PC-3 (cell line): ENCODE results near the gene LDHD. TPM values are rescaled to one million over a fixed set of nuclear protein-coding genes. Genes with fewer than 3 reads are reported as not detected.

Experiments used
- ATAC-seq: fragments of 200-7000 bp; cut with Tn5 transposase; 2 replicates; pipeline ENCODE4 v1.9.1; 2020; ENCODE audit warnings: mild to moderate bottlenecking, moderate library complexity
- BruUV-seq: library from RNA; stranded (reverse); fragments of 400-500 nt; replicated peaks from 2 replicates; lab custom pipeline; 2021; lab: Mats Ljungman, UMichigan
- CTCF ChIA-PET: fragments of 300-600 bp; sonication (Branson Sonifier 250); formaldehyde crosslinking; loops from one replicate; lab custom pipeline; 2022; ENCODE audit warnings: antibody characterized with exemption; lab: Charles Lee
- POLR2A ChIA-PET: fragments of 300-600 bp; sonication (Branson Sonifier 250); formaldehyde crosslinking; loops from one replicate; lab custom pipeline; 2022; ENCODE audit warnings: antibody characterized with exemption; ENCODE audit not compliant: unreplicated experiment; lab: Charles Lee
- DNase-seq: peaks from one replicate; pipeline ENCODE4 v3.0.0-alpha.2; 2015
- H2AFZ ChIP-seq: fragments of 300-600 bp; sonication (generic); 2 replicates; pipeline ENCODE4 v1.6.0; 2016; ENCODE audit warnings: antibody characterized with exemption, low read length
- H3F3A ChIP-seq: fragments of 300-600 bp; sonication (generic); one replicate; pipeline ENCODE4 v1.6.0; 2017; ENCODE audit warnings: antibody characterized with exemption, low read length, control low read depth, mild to moderate bottlenecking; ENCODE audit not compliant: unreplicated experiment
- H3K27ac ChIP-seq: fragments of 300-600 bp; sonication (generic); 2 replicates; pipeline ENCODE4 v1.5.1; 2016; ENCODE audit warnings: mild to moderate bottlenecking, low read length
- H3K27me3 ChIP-seq: fragments of 300-600 bp; sonication (generic); 2 replicates; pipeline ENCODE4 v1.6.1; 2016; ENCODE audit warnings: low read length, mixed read lengths
- H3K36me3 ChIP-seq: fragments of 300-600 bp; sonication (generic); 2 replicates; pipeline ENCODE4 v1.6.1; 2016; ENCODE audit warnings: low read depth, mixed run types, low read length, mixed read lengths
- H3K4me1 ChIP-seq: fragments of 300-600 bp; sonication (generic); 2 replicates; pipeline ENCODE4 v1.5.1; 2016; ENCODE audit warnings: low read length; ENCODE audit not compliant: insufficient read depth
- H3K4me2 ChIP-seq: fragments of 300-600 bp; sonication (generic); 2 replicates; pipeline ENCODE4 v1.6.0; 2016; ENCODE audit warnings: low read length
- H3K4me3 ChIP-seq: fragments of 300-600 bp; sonication (generic); 2 replicates; pipeline ENCODE4 v1.5.1; 2016; ENCODE audit warnings: mild to moderate bottlenecking, low read length, mixed read lengths
- H3K79me2 ChIP-seq: fragments of 300-600 bp; sonication (generic); 2 replicates; pipeline ENCODE4 v1.6.1; 2017; ENCODE audit warnings: low read length, mixed read lengths
- H3K9ac ChIP-seq: fragments of 300-600 bp; sonication (generic); 2 replicates; pipeline ENCODE4 v1.6.0; 2016; ENCODE audit warnings: mild to moderate bottlenecking, low read length
- H3K9me2 ChIP-seq: fragments of 300-600 bp; sonication (generic); replicated peaks from 2 replicates; pipeline ENCODE4 v1.6.1; 2016; ENCODE audit warnings: mixed run types, low read length, mixed read lengths
- H3K9me3 ChIP-seq: fragments of 300-600 bp; sonication (generic); 2 replicates; pipeline ENCODE4 v1.6.1; 2016; ENCODE audit warnings: low read length, mixed read lengths
- H4K20me1 ChIP-seq: fragments of 300-600 bp; sonication (generic); 2 replicates; pipeline ENCODE4 v1.6.1; 2016; ENCODE audit warnings: low read length, mixed read lengths
- EZH2 ChIP-seq: fragments of 300-600 bp; sonication (generic); IDR thresholded peaks from one replicate; pipeline ENCODE4 v1.6.1; 2017; ENCODE audit warnings: antibody characterized with exemption, mild to moderate bottlenecking, low read length; ENCODE audit not compliant: unreplicated experiment
- EZH2phosphoT487 ChIP-seq: fragments of 300-600 bp; sonication (generic); IDR thresholded peaks from 2 replicates; pipeline ENCODE4 v1.6.1; 2018; ENCODE audit warnings: mild to moderate bottlenecking, antibody characterized with exemption, low read length, borderline replicate concordance
- intact Hi-C: fragments of 100-400 bp; cut with micrococcal nuclease; formaldehyde crosslinking; loops from 2 replicates; pipeline ENCODE4 v1.9.0; 2023
- total RNA-seq: library from RNA; depleted of rRNA; stranded (reverse); fragments of >200 nt; gene quantifications from 2 replicates; pipeline ENCODE4 v1.2.3, GENCODE V29; 2014
- TF ChIP-seq, protein P1 (sequence below): fragments of 300-600 bp; sonication (generic); conservative IDR thresholded peaks from 2 replicates; pipeline ENCODE4 v1.5.1; 2017; ENCODE audit warnings: antibody characterized with exemption, low read depth, mild to moderate bottlenecking, low read length

The LDHD gene
- total RNA-seq, 1 experiment from 2014 or later: 3.1 TPM

DNA sequence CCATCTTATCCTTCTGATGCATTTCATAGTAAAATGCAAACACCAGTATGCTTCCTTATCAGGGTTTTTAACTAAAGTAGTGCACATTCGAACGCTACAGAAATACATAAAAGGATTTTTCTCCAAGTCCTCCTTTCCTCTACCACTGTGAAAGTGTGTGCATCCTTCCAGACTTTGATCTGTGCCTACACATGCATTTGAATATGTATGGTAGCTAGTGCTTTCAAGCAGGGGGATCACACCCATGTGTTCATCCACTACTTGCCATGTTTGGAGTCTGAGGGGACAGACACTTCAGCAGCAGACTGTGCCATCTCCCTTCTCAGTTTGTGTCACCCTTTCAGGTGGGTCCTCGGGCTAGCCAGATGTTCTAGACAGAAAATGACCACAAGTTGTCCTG lies 14.9 kb downstream of the LDHD start:
- TF ChIP-seq EZH2phosphoT487: no peak
- TF ChIP-seq, protein P1, sequence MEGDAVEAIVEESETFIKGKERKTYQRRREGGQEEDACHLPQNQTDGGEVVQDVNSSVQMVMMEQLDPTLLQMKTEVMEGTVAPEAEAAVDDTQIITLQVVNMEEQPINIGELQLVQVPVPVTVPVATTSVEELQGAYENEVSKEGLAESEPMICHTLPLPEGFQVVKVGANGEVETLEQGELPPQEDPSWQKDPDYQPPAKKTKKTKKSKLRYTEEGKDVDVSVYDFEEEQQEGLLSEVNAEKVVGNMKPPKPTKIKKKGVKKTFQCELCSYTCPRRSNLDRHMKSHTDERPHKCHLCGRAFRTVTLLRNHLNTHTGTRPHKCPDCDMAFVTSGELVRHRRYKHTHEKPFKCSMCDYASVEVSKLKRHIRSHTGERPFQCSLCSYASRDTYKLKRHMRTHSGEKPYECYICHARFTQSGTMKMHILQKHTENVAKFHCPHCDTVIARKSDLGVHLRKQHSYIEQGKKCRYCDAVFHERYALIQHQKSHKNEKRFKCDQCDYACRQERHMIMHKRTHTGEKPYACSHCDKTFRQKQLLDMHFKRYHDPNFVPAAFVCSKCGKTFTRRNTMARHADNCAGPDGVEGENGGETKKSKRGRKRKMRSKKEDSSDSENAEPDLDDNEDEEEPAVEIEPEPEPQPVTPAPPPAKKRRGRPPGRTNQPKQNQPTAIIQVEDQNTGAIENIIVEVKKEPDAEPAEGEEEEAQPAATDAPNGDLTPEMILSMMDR: no peak
- no peak for TF ChIP-seq EZH2
- Histone ChIP-seq H3K4me3 (no peak overlapping the region), H3F3A (no peaks in the 10 kb centered on the region), H3K4me1 (peaks cover 8% of the 10 kb centered on the region), H2AFZ (no peak overlapping the region), H3K9me3 (no peaks in the 10 kb centered on the region), H3K9me2 (no peaks in the 10 kb centered on the region), H3K36me3 (no peaks in the 10 kb centered on the region), H3K9ac (no peak overlapping the region), H3K79me2 (peaks cover 10% of the 10 kb centered on the region), H3K4me2 (no peak overlapping the region), H3K27me3 (no peaks in the 10 kb centered on the region), H4K20me1 (no peaks in the 10 kb centered on the region), H3K27ac (no peak overlapping the region)
- no peak for DNase-seq
- ATAC-seq: no peak
- CTCF ChIA-PET: no interaction called here
- intact Hi-C loops: no loop called here
- BruUV-seq: no TSS peak
- POLR2A ChIA-PET: no interaction called here

- H3K79me2 ChIP-seq: peaks cover 10% of the 10 kb centered on the region
- H3K4me3 ChIP-seq: no peak overlapping the region
- CTCF ChIA-PET: no interaction called here
- H2AFZ ChIP-seq: no peak overlapping the region
- H3K27ac ChIP-seq: no peak overlapping the region
- H3K9me3 ChIP-seq: no peaks in the 10 kb centered on the region
- BruUV-seq: no TSS peak
- no peaks in the 10 kb centered on the region for H3K27me3 ChIP-seq
- POLR2A ChIA-PET: no interaction called here
- peaks cover 18% of the 10 kb centered on the region for H3K4me1 ChIP-seq
- intact Hi-C loops: no loop called here
- no peak overlapping the region for H3K4me2 ChIP-seq
- ATAC-seq (no peak), DNase-seq (no peak)
- TF ChIP-seq EZH2phosphoT487: no peak
- TF ChIP-seq, protein P1: no peak
- TF ChIP-seq EZH2: no peak
- no peaks in the 10 kb centered on the region for H3K36me3 ChIP-seq
- no peaks in the 10 kb centered on the region for H4K20me1 ChIP-seq
- no peak overlapping the region for H3K9ac ChIP-seq
- no peaks in the 10 kb centered on the region for H3F3A ChIP-seq
- H3K9me2 ChIP-seq: no peaks in the 10 kb centered on the region
These were observed 16.0 kb downstream of the LDHD start for GRCh38 chr16:75100603-75100990.

DNA sequence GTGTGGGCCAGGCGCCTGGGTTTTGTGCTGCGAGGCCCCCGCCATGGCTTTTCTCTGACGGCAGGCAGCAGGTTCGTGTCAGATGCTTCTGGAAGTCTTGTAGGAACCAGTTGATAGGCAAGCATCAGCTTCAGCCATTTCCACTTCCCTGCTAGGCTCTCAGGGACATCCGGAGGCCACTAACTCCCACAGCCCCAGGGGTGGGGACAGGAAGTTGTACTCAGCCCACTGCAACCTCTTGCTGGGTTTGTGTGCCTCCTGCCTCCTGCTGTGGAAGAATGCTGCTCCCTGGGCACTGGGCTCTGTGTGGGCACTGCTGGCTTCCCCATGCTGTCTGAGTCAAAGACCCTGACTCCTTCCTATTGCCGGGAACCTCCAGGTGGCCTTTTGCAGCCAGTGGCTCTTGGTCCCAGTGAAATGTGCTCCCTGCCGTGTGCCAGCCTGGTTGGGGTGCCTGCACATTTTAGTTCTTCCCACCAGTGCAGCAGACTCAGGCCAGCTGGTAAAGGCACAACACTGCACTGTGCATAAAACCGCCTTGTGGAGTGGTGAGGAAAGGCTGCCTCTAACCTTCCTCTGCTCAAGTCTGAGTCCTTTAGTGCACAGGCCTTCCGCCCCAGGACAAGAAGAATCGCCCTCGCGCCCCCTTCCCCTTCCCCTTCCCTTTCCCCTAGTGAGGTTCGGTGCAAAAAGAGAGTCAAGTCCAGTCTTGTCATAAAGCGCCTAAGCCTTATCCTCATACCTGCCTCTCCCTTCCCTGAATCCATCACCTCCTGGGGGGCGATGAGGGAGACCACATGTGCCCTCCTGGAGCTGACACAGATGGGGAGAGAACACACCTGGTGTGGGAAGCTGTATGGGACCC lies 16.6 kb downstream of the LDHD start:
- no TSS peak for BruUV-seq
- intact Hi-C loops: no loop called here
- Histone ChIP-seq H3K9me3 (no peaks in the 10 kb centered on the region), H3K4me3 (no peak overlapping the region), H4K20me1 (no peaks in the 10 kb centered on the region), H3K27ac (no peak overlapping the region), H3F3A (no peaks in the 10 kb centered on the region), H3K79me2 (peaks cover 10% of the 10 kb centered on the region), H3K4me1 (peaks cover 18% of the 10 kb centered on the region), H3K9ac (no peak overlapping the region), H3K4me2 (no peak overlapping the region), H3K27me3 (no peaks in the 10 kb centered on the region), H3K36me3 (no peaks in the 10 kb centered on the region), H2AFZ (no peak overlapping the region), H3K9me2 (no peaks in the 10 kb centered on the region)
- ChIA-PET POLR2A (no interaction called here), CTCF (no interaction called here)
- TF ChIP-seq, protein P1: no peak
- TF ChIP-seq EZH2phosphoT487: no peak
- TF ChIP-seq EZH2: no peak
- DNase-seq (no peak), ATAC-seq (peak; percentile 43)
